Measurements from ENCODE around the gene FER.
"Not testable (repeated sequence)": the region's sequence is repeated elsewhere in the genome, so short reads cannot be mapped to it uniquely, and the experiment has no call there.

Gene FER

GRCh38 chr5:108983461-108984092 is 235.9 kb downstream of the FER start:
- no peak for DNase-seq

GRCh38 chr5:108989761-108990392 is 242.2 kb downstream of the FER start:
- no peak for DNase-seq

GRCh38 chr5:108992396-108993085 is 244.8 kb downstream of the FER start:
- DNase-seq: not testable (repeated sequence)

GRCh38 chr5:108993440-108993839 is 245.7 kb downstream of the FER start:
- not testable (repeated sequence) for DNase-seq

DNA sequence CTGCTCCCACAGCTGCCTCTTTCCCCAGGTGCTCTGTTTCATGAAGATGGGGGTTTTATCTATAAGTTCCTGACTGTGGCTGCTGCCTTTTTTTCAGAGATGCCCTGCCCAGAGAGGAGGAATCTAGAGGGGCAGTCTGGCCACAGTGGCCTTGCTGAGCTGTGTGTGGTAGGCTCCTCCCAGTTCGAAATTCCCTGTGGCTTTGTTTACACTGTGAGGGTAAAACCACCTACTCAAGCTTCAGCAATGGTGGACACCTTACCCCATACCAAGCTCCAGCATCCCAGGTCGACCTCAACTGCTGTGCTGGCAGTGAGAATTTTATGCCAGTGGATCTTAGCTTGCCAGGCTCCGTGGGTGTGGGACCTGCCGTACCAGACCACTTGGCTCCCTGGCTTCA is 250.0 kb downstream of the FER start:
- no peak for DNase-seq

DNA sequence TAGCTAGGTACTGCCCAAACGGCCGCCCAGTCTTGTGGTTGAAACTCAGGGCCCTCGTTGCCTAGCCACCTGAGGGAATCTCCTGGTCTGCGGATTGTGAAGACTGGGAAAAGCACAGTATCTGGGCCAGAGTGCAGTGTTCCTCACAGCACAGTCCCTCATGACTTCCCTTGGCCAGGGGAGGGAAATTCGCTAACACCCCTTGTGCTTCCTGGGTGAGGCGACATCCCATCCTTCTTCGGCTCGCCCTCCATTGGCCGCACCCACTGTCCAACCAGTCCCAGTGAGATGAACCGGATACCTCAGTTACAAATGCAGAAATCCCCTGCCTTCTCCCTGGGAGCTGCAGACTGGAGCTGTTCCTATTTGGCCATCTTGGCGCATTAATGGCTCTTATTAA is 250.5 kb downstream of the FER start:
- DNase-seq: no peak

GRCh38 chr5:109003928-109004327 is 256.2 kb downstream of the FER start:
- DNase-seq: no peak

DNA sequence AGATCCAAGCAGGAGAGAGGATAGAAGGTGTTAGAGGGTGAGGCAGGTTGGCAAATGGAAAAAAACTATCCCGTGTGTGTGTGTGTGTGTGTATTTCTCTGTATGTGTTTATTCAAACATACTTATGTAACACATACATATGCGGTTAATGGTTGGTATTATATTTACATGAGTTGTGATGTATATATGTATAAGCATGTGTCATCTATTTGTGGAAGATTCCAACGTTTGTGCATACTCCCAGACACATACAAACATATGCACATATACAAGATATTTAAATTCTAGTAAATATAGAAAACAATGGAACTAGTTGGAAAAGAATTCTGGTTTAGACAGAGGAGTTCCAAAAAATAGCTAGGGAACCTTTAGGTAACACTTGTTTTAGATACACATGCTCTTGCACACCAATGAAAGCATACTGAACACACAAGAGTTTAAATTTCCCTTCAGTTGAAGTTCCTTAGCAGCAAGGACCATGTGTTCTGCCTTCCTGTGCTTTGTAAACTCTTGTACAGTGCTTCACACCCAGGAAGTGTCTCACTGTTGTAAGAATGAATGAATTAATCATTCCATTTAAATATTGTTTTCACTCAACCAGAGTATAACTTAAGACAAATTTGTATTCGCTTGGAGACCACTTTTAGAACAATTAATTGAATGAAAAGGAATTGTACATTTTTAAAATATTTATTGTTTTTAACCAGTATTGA is 257.8 kb downstream of the FER start:
- DNase-seq: no peak

- DNase-seq: no peak
These were observed 258.4 kb downstream of the FER start for GRCh38 chr5:109006129-109006528.

GRCh38 chr5:109016300-109016699 is 268.6 kb downstream of the FER start:
- DNase-seq: no peak

GRCh38 chr5:109022056-109022455 is 274.4 kb downstream of the FER start:
- no peak for DNase-seq

DNA sequence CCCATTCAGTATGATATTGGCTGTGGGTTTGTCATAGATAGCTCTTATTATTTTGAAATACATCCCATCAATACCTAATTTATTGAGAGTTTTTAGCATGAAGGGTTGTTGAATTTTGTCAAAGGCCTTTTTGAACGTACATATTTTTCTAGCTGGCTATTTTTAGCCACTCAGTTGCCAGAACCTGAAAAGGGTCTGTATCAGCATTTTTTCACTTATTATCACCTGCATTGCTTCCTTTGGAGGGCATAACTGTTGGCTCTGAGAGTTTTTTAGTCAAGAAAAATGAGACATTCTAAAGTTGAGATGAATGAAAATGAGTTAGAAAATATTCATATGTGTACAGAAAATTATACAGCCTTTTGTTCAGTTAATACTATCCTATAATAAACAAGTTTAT is 278.0 kb downstream of the FER start:
- DNase-seq: not testable (repeated sequence)

DNA sequence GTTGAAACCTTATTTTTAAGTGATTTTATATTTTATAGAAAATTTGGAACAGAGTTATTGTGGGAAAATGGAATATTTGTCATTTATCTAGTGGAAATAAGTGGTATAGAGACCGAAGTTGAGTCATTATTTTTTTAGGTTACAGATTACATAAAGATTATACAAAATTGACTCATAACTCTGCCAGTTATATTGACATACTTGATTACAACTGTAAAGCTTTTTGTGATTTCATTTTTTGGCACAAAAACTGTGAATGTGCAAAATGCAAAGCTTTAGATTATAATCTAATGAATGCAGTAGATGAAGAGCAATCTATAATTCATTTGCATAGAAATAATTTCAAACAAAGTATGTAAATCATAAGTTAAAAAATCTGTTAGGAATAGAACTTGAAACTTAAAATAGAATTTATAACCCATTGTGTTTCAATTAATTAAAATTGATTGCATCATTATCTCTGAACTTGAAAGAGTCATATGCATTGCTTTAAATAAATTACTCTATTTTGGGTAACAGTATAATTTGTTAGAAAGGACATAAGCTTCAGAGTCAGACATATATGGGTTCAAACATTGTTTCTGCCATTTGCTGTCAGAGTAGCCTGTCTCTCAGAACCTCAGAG is 280.4 kb downstream of the FER start:
- DNase-seq: no peak

GRCh38 chr5:109028608-109029299 is 281.1 kb downstream of the FER start:
- DNase-seq: no peak

- DNase-seq: no peak
These were observed 282.1 kb downstream of the FER start for GRCh38 chr5:109029847-109030246.

- no peak for DNase-seq
These were observed 282.9 kb downstream of the FER start for GRCh38 chr5:109030360-109031143.

GRCh38 chr5:109034306-109034705 is 286.6 kb downstream of the FER start:
- DNase-seq: no peak

- no peak for DNase-seq
These were observed 287.7 kb downstream of the FER start for GRCh38 chr5:109035436-109035835.

DNA sequence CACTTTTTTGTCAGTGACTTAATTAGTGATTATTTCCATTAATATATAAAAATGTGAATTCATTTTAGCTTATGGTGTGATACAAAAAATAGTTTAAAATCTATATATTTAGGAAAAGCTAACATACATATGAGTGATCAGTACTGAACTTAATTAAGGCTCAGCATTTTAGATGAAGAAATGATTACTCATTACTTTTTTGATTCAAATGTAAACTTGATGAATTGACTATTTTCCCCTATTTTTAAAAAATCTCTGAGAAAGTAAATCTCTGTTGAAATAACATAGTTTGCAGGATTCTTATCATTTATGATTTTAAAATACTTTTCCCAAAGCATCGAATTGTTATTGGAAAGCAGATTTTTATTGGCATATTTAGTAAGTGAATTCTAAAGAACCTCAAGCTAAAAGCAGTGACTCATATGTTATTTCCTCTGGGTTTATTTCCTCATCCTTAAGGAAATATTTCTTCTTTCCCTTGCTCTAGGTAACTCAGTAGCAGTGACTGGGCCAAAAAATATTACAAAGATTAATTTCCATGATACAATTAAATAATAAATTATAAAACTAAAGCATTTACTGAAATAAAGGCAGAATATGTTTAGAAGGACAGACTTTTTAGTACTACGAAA is 290.6 kb downstream of the FER start:
- DNase-seq: no peak

GRCh38 chr5:109041317-109041716 is 293.6 kb downstream of the FER start:
- no peak for DNase-seq

DNA sequence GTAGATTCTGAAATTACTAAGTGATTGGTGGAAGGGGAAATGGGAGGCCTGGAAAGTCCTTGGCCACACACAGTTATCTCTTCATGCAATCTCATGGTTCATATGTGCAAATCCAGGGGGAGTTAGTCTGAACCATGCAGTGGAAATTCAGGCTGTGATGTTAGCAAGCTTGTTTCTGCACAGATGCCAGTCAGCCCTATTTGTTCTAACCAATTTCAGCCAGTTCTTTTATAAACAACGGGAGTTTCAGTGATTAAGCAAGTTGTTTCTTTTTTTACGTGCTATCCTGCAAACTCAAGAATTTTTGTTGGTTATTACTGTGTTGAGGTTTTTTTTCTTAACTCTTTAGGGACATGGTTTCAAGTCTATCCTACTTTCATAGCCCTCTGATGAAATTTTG is 298.0 kb downstream of the FER start:
- no peak for DNase-seq

All from NCI-H1417 treated with DMSO at 0.1 percent for 48 hours (cell line).